HG02571 (cell line): ENCODE measurements around the gene MRPL38.
"Not testable (repeated sequence)": the region's sequence is repeated elsewhere in the genome, so short reads cannot be mapped to it uniquely, and the experiment has no call there.

Source experiments
- ATAC-seq: cut with Tn5 transposase; IDR thresholded peaks from one replicate; pipeline ENCODE4 v1.9.1; 2021; ENCODE audit warnings: mild to moderate bottlenecking, moderate library complexity; ENCODE audit not compliant: unreplicated experiment

Gene MRPL38

DNA sequence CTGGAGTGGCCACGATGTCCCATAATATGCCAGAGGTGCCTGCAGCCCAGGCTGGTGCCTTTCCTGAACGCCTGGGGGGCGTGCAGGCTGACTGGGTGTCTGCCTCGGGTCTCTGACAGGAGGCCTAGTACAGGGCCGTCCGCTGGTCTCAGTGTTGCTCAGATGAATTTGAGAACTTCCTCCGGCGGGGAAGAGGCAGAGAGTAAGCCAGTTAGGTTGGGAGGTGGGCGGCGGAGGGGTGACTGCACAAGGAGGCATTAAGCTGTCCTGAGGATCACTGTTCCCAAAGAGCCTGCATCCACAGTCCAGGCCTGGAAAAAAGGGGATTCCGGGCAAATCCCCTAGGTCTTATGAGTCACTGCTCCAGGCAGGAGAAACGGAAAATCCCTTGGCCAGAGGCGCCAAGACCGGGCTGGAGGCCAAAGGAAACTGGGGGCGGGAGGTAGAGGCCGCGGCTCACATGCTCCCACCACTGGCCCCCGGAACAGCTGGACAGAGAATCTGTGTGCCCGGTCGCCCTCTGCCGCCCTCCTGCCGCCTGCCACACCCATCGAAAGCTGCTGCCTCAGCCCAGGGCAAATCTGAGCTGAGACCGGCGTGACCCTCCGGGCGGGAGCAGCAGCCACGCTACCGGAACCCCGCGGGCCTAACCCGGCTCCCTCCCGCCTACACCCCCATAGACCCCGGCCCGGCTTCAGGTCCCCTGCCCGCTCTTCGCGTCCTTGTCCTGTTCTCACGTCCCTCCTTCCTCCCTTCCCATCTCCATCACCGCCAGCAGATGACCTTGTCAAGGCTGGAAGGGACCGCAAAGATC lies 27.5 kb downstream of the MRPL38 start:
- no peak for ATAC-seq

- no peak for ATAC-seq
Measured at GRCh38 chr17:75876190-75876937, 28.3 kb downstream of the MRPL38 start.

- no peak for ATAC-seq
Measured at GRCh38 chr17:75875940-75876189, 28.8 kb downstream of the MRPL38 start.

DNA sequence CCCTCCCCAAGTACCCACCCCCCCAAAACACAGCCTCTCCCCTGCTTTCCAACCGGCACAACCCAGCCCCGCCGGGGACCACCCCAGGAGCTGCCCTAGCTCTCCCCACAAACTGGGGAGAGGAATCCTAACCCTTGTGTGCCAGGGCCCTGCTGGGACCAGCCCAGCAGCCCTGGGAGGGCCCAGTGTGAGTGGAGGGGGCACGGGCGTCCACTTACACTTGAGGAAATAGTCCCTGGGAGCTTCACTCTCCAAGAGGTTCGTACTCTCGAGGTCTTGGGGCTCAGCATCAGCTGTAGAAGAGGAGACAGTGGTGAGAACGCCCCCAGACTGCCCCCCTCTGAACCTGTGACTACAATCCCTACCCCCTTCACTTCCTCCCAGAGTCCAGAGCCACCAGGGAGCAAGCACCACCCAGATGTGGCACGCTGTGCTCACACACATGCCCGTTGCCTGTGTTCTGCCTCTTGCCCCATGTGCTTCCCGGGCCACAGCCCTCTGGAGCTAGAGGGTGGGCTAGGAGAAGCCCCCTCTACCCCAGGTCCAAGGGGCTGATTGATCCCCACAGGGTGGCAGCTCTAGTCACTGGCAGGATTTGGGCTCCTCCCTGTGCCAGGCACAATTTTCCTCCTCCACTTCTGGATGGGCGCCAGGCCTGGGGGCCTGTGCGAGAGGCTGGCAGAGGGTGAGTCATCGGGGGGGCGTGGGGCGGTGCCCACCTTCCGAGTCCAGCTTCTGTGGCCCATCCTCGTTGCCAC lies 29.3 kb downstream of the MRPL38 start:
- ATAC-seq = no peak

- ATAC-seq = no peak
Measured at GRCh38 chr17:75874323-75875181, 30.1 kb downstream of the MRPL38 start.

DNA sequence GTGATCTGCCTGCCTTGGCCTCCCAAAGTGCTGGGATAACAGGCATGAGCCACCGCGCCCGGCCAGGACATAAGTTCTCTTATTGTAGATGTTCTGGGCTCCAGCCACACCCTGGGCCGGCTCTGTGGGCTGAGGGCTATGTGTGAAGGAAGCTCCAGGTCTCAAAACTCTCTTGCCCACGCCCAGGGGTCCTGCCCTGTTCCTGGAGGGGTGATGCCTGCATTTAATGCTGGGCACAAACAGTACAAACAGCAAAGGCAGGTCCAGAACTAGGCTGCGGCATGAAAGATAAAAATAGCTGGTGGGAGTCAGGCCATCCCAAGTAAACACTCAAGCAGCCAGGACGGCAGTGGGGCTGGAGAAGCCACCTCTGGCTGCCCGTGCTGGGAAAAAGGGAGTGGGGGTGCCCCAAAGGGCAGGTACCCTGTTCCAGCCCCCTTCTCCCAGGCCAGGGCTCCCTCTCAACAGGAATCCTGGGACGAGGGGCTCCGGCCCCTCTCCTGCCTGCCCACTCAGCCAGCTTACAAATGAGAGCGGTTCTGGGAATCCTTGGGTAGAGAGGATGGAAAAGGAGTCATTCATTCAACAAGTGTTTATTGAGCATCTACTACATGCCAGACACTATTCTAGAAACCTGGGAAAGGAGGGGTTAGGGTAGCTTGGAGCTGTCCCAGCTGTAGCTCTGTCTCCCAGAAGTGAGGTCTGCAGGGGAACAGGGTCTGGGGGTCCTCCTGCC lies 30.9 kb downstream of the MRPL38 start:
- ATAC-seq = no peak

DNA sequence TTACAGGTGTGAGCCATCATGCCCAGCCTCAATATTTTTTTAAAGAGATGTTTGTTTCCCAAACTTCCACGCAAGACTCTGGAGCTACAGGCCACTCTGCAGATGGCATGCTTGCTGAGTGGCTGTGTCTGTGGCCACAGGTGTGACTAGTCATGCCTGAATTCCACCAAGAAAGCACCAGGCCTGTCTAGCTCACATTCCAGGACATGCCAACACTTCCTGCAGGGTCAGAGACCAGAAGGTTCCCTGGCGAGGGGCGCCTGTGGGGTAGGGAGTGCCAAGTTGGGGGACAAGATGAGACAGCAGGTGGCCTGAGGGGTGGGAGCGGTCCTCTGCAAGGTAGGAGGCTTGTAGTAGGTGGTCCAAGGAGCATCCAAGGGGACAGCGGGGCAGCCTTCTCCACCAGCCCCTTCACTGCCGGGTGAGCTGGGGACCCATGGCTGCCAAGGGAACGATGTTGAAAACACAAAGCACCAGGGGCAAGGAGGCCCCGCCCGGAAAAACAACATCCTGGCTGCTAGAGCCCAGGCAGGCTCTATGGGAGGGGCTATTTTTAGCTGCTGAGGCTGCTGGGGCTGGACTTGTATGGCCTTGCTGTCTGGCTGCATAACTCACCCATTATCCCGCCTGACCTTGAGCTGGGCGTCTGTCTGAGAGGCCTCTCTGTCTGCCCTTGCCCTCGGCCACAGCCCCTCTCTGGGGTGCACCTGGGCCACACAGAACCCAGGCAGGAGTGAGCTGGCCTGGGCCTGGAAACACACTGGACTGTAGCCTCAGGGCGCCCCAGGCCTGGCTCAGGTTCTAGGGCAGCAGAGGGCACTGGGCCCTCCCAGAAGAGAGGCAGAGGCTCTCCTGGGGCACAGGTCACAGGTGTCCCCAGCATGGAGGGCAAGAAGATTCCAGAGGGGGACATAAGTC lies 32.0 kb downstream of the MRPL38 start:
- ATAC-seq = no peak

DNA sequence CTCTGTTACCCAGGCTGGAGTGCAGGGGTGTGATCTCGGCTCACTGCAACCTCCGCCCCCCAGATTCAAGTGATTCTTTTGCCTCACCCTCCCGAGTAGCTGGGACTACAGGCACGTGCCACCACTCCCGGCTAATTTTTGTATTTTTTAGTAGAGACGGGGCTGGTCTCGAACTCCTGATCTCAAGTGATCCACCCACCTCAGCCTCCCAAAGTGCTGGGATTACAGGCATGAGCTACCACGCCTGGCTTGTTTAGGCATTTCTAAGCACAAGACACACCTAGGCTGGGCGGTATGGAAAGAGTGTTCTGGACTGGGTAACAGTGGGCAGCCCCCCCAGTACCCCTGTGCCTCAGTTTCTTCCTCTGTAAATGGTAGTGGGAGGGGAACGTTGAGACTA lies 34.5 kb downstream of the MRPL38 start:
- ATAC-seq = not testable (repeated sequence)

- no peak for ATAC-seq
Measured at GRCh38 chr17:75869282-75870141, 35.2 kb downstream of the MRPL38 start.

DNA sequence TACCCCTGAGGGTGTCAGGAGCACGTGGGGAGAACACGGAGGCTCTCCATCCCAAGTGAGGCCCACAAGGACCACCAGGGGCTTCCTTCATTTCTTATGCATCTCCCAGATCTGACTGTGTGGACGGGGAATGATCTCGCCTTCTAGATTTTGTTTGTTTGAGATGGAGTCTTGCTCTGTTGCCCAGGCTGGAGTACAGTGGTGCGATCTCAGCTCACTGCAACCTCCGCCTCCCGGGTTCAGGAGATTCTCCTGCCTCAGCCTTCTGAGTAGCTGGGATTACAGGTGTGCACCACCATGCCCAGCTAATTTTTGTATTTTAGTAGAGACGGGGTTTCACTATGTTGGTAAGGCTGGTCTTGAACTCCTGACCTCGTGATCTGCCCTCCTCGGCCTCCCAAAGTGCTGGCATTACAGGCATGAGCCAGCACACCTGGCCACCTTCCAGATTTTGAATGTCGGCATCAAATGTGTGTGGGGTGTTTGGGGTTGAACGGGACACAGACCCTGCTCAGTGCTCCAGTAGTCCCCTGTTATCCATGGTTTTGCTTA lies 35.9 kb downstream of the MRPL38 start:
- ATAC-seq = not testable (repeated sequence)

- ATAC-seq = not testable (repeated sequence)
Measured at GRCh38 chr17:75865404-75866188, 39.1 kb downstream of the MRPL38 start.

DNA sequence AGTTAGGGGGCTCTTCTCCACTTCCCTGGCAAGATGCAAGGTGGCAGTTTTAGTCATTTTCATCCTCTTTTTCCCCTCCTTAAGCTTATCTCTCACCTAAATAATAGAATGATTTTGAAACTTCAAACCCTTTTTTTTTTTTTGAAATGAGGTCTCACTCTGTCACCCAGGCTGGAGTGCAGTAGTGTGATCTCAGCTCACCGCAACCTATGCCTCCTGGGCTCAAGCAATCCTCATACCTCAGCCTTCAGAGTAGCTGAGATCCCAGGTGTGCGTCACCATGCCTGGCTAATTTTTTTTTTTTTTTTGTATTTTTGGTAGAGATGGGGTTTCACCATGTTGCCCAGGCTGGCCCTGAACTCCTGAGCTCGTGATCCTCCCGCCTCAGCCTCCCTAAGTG lies 39.8 kb downstream of the MRPL38 start:
- not testable (repeated sequence) for ATAC-seq

DNA sequence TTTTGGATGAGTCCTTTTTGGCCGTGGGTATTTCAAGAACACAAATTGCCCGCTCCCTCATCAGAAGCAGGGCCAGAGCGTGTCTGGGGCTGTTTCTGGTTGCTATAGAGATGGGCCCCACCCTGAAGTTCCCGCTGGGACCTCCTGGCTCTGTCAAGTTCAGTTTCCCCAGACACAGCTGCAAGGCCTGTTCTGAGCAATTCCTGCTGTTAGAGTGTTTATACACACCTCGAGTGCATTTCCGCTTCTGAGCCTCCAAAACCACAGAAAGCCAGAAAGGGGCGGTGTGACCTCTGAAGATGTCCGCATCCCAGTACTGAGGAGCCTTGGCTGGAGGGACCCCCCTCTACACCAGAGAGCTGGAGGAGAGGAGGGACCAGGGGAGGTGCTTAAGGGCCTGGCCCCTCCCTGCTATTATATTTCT lies 40.2 kb downstream of the MRPL38 start:
- peak; percentile 71 for ATAC-seq

DNA sequence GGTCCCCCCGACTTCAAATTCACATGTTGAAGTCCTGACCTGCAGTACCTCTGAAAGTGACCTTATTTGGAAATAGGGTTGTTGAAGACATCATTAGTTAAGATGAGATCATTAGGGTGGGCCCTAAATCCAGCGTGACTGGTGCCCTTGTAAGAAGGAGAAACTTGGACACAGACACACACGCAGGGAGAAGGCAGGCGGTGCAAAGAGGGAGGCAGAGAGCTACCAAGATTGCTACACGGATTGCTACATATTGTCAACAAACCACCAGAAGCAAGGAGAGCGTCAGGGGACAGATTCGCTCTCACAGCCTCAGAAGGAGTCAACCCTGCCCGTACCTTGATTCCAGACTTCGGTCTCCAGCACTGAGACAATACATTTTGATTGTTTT lies 42.8 kb downstream of the MRPL38 start:
- ATAC-seq = no peak

DNA sequence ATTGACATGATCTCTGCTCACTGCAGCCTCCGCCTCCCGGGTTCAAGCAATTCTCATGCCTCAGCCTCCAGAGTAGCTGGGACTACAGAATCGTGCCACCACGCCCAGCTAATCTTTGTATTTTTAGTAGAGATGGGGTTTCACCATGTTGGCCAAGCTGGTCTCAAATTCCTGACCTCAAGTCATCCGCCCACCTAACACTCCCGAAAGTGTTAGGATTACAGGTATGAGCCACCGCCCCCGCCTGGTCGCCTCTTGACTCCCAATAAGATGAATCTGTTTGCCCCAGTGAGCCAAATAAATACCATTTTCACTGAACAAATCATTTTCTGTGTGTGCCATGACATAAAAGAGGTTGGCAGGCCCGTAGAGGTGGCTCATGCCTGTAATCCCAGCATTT lies 45.3 kb downstream of the MRPL38 start:
- ATAC-seq = not testable (repeated sequence)

GRCh38 chr17:75856062-75856756 lies 48.5 kb downstream of the MRPL38 start:
- ATAC-seq = no peak
